HCT116 (cell line): ENCODE data around the gene GABRP. TPM values are rescaled to one million over a fixed set of nuclear protein-coding genes. Genes with fewer than 3 reads are reported as not detected.

ENCODE experiments used
- ATAC-seq: fragments of 200-7000 bp; cut with Tn5 transposase; 2 replicates; pipeline ENCODE4 v1.9.1; 2020; ENCODE audit warnings: mild to moderate bottlenecking, moderate library complexity
- BruUV-seq: library from RNA; stranded (reverse); fragments of 400-500 nt; replicated peaks from 2 replicates; lab custom pipeline; 2021; lab: Mats Ljungman, UMichigan
- CTCF ChIA-PET: fragments of 300-600 bp; sonication (Branson Sonifier 250); formaldehyde crosslinking; loops from one replicate; lab custom pipeline; 2021; ENCODE audit warnings: antibody characterized with exemption; lab: Charles Lee
- POLR2A ChIA-PET: fragments of 300-600, 350-600 bp; sonication (Branson Sonifier 250); formaldehyde crosslinking; loops from one replicate; lab custom pipeline; 2021; ENCODE audit warnings: antibody characterized with exemption; lab: Charles Lee
- RAD21 ChIA-PET, 2 experiments: fragments of 300-600 bp; sonication (Branson Sonifier 250); formaldehyde crosslinking; loops; one replicate each; lab custom pipeline; 2023; ENCODE audit warnings: low total read pairs in 2 of 2; ENCODE audit not compliant: uncharacterized antibody in 2 of 2, unreplicated experiment in 2 of 2, low non-redundant PET in 1 of 2; lab: Charles Lee
- DNase-seq: peaks from one replicate; pipeline ENCODE4 v3.0.0-alpha.2; 2010; ENCODE audit warnings: low read depth, low spot score
- H2AFZ ChIP-seq: fragments of 200-600 bp; shearing (Covaris generic), sonication (generic); 2 replicates; pipeline ENCODE4 v1.6.1; 2017; ENCODE audit warnings: low read depth, mixed run types, mixed read lengths, antibody characterized with exemption, low read length; ENCODE audit not compliant: poor library complexity, severe bottlenecking
- H3K27ac ChIP-seq: 2 replicates; pipeline ENCODE4 v1.5.1; 2012; ENCODE audit warnings: low read depth, low read length
- H3K27me3 ChIP-seq: fragments of 200-600 bp; sonication (generic); 2 replicates; pipeline ENCODE4 v1.6.1; 2016; ENCODE audit warnings: mixed run types, low read length, mixed read lengths; ENCODE audit not compliant: insufficient read depth
- H3K36me3 ChIP-seq, 2 experiments: fragments of 200-500 bp in 1 of 2; fragments of 200-600 bp in 1 of 2; sonication (Bioruptor generic) in 1 of 2; sonication (generic) in 1 of 2; 2 replicates each; pipeline versions ENCODE4 v1.5.1 to v1.6.1; 2014 to 2016; ENCODE audit warnings: low read length in 2 of 2, inconsistent platforms in 1 of 2, mixed read lengths in 1 of 2, mixed run types in 1 of 2; ENCODE audit not compliant: insufficient read depth in 2 of 2, control insufficient read depth in 1 of 2
- H3K4me1 ChIP-seq, 2 experiments: fragments of 200-600 bp in 1 of 2; sonication (generic) in 1 of 2; 2 replicates each; pipeline versions ENCODE4 v1.5.1 to v1.6.1; 2012 to 2017; ENCODE audit warnings: low read length in 2 of 2, inconsistent platforms in 1 of 2, mild to moderate bottlenecking in 1 of 2, mixed read lengths in 1 of 2, mixed run types in 1 of 2, moderate library complexity in 1 of 2; ENCODE audit not compliant: insufficient read depth in 2 of 2, control insufficient read depth in 1 of 2
- H3K4me2 ChIP-seq: fragments of 200-600 bp; sonication (generic); 2 replicates; pipeline ENCODE4 v1.6.1; 2017; ENCODE audit warnings: mixed run types, low read length, mixed read lengths
- H3K4me3 ChIP-seq, 2 experiments: fragments of 200-600 bp in 1 of 2; sonication (generic) in 1 of 2; replicated peaks in 1 of 2; 2 replicates each; pipeline ENCODE4 v1.5.1; 2011 to 2016; ENCODE audit warnings: low read length in 2 of 2, control low read depth in 1 of 2, low read depth in 1 of 2, mild to moderate bottlenecking in 1 of 2, mixed read lengths in 1 of 2, mixed run types in 1 of 2
- H3K79me2 ChIP-seq: fragments of 200-600 bp; sonication (generic); 2 replicates; pipeline ENCODE4 v1.6.1; 2017; ENCODE audit warnings: mild to moderate bottlenecking, mixed run types, low read length, moderate library complexity, mixed read lengths; ENCODE audit not compliant: insufficient read depth
- H3K9ac ChIP-seq: fragments of 200-600 bp; sonication (generic); 2 replicates; pipeline ENCODE4 v1.6.1; 2016; ENCODE audit warnings: low read length, mixed read lengths
- H3K9me2 ChIP-seq: fragments of 200-600 bp; sonication (generic), shearing (Covaris generic); 2 replicates; pipeline ENCODE4 v1.6.1; 2017; ENCODE audit warnings: mixed run types, mild to moderate bottlenecking, moderate library complexity; ENCODE audit not compliant: insufficient read depth
- H3K9me3 ChIP-seq, 2 experiments: fragments of 200-500 bp in 1 of 2; fragments of 200-600 bp in 1 of 2; sonication (Bioruptor generic) in 1 of 2; sonication (generic) in 1 of 2; 2 replicates each; pipeline ENCODE4 v1.6.1; 2014 to 2017; ENCODE audit warnings: low read length in 2 of 2, mixed read lengths in 2 of 2, inconsistent platforms in 1 of 2, low read depth in 1 of 2, mild to moderate bottlenecking in 1 of 2, mixed run types in 1 of 2, moderate library complexity in 1 of 2; ENCODE audit not compliant: control insufficient read depth in 1 of 2, insufficient read depth in 1 of 2
- H4K20me1 ChIP-seq: fragments of 200-600 bp; sonication (generic), shearing (Covaris generic); 2 replicates; pipeline ENCODE4 v1.6.1; 2017; ENCODE audit warnings: mixed run types, mild to moderate bottlenecking, moderate library complexity; ENCODE audit not compliant: insufficient read depth
- ATF3 ChIP-seq: IDR thresholded peaks from 2 replicates; pipeline ENCODE4 v1.6.1; 2012
- CTCF ChIP-seq, 3 experiments: fragments of 200-600 bp in 1 of 3; sonication (generic) in 1 of 3; IDR thresholded peaks in 2 of 3; conservative IDR thresholded peaks in 1 of 3; 2 replicates each; pipeline ENCODE4 v1.5.1; 2012 to 2017; ENCODE audit warnings: low read depth in 2 of 3, low read length in 2 of 3, antibody characterized with exemption in 1 of 3, borderline replicate concordance in 1 of 3, control low read depth in 1 of 3, mild to moderate bottlenecking in 1 of 3, mixed read lengths in 1 of 3, mixed run types in 1 of 3, moderate library complexity in 1 of 3; ENCODE audit not compliant: insufficient read depth in 1 of 3
- ELF1 ChIP-seq: IDR thresholded peaks from 2 replicates; pipeline ENCODE4 v1.6.1; 2012; ENCODE audit warnings: low read depth, borderline replicate concordance
- EZH2 ChIP-seq: fragments of 200-600 bp; sonication (generic); IDR thresholded peaks from 2 replicates; pipeline ENCODE4 v1.6.1; 2017; ENCODE audit warnings: antibody characterized with exemption, mixed run types
- EZH2phosphoT487 ChIP-seq: fragments of 200-600 bp; IDR thresholded peaks from 2 replicates; pipeline ENCODE4 v1.6.1; 2018; ENCODE audit warnings: antibody characterized with exemption, borderline replicate concordance
- FOSL1 ChIP-seq: IDR thresholded peaks from 2 replicates; pipeline ENCODE4 v1.6.1; 2012; ENCODE audit warnings: low read depth
- JUND ChIP-seq: IDR thresholded peaks from 2 replicates; pipeline ENCODE4 v1.6.1; 2012
- MAX ChIP-seq: IDR thresholded peaks from 2 replicates; pipeline ENCODE4 v1.6.1; 2012
- POLR2A ChIP-seq: IDR thresholded peaks from 2 replicates; pipeline ENCODE4 v1.7.0; 2011; ENCODE audit warnings: borderline replicate concordance; ENCODE audit not compliant: insufficient read depth, insufficient read length; ENCODE audit errors: extremely low read depth
- SIN3A ChIP-seq: IDR thresholded peaks from 2 replicates; pipeline ENCODE4 v1.6.1; 2012; ENCODE audit warnings: low read depth
- SRF ChIP-seq: IDR thresholded peaks from 2 replicates; pipeline ENCODE4 v1.6.1; 2012; ENCODE audit warnings: low read depth
- ZBTB33 ChIP-seq: IDR thresholded peaks from 2 replicates; pipeline ENCODE4 v1.6.1; 2011; ENCODE audit warnings: mild to moderate bottlenecking, low read length, moderate library complexity; ENCODE audit not compliant: insufficient replicate concordance; ENCODE audit errors: extremely low read depth
- intact Hi-C: fragments of 100-400 bp; cut with micrococcal nuclease; formaldehyde crosslinking; loops from 2 replicates; pipeline ENCODE4 v1.10.0; 2022
- total RNA-seq: library from RNA; stranded (reverse); gene quantifications from one replicate; pipeline ENCODE4 v1.2.1, GENCODE V29; 2021; ENCODE audit not compliant: unreplicated experiment

GABRP gene
- total RNA-seq, 1 experiment from 2014 or later = not detected

- intact Hi-C loops = no loop called here
- H3K4me1 ChIP-seq = no peaks in the 10 kb centered on the region
- TF ChIP-seq FOSL1 = no peak
- TF ChIP-seq, all 23 proteins: peak for 0
- RAD21 ChIA-PET = no interaction called here
- POLR2A ChIA-PET = no interaction called here
- ATAC-seq (no peak), DNase-seq (no peak)
- H3K36me3 ChIP-seq = no peaks in the 10 kb centered on the region
- H3K9ac ChIP-seq = no peak overlapping the region
- H3K9me3 ChIP-seq = no peaks in the 10 kb centered on the region
- no peak overlapping the region for H2AFZ ChIP-seq
- no TSS peak for BruUV-seq
- no peak overlapping the region for H3K4me2 ChIP-seq
- no peak overlapping the region for H3K27ac ChIP-seq
- H3K9me2 ChIP-seq = no peaks in the 10 kb centered on the region
- CTCF ChIA-PET = no interaction called here
- H3K4me3 ChIP-seq = no peak overlapping the region
- no peaks in the 10 kb centered on the region for H3K27me3 ChIP-seq
- H3K79me2 ChIP-seq = no peaks in the 10 kb centered on the region
- no peaks in the 10 kb centered on the region for H4K20me1 ChIP-seq
These were observed 64.5 kb downstream of the GABRP start for GRCh38 chr5:170848033-170848432.

GRCh38 chr5:170849374-170849773 lies 65.8 kb downstream of the GABRP start:
- TF ChIP-seq SIN3A (no peak), EZH2phosphoT487 (no peak), JUND (no peak), SRF (no peak), FOSL1 (no peak), POLR2A (no peak), ZBTB33 (no peak), ATF3 (no peak), ELF1 (no peak), EZH2 (no peak), CTCF (IDR thresholded peaks at IDR 0.05 in 2 of 3, conservative IDR thresholded peaks at IDR 0.05 in 1 of 3; ENCODE audit: borderline replicate concordance in 1 of 3, insufficient read depth in 1 of 3, low read depth in 2 of 3, low read length in 2 of 3) (no peak), MAX (no peak)
- H3K9ac ChIP-seq = no peak overlapping the region
- POLR2A ChIA-PET = no interaction called here
- H3K4me1 ChIP-seq = no peaks in the 10 kb centered on the region
- intact Hi-C loops = no loop called here
- no peak overlapping the region for H3K4me2 ChIP-seq
- ATAC-seq = peak; percentile 73
- no peaks in the 10 kb centered on the region for H3K9me2 ChIP-seq
- no peaks in the 10 kb centered on the region for H3K27me3 ChIP-seq
- H2AFZ ChIP-seq = no peak overlapping the region
- no TSS peak for BruUV-seq
- H3K79me2 ChIP-seq = no peaks in the 10 kb centered on the region
- CTCF ChIA-PET = no interaction called here
- H4K20me1 ChIP-seq = no peaks in the 10 kb centered on the region
- DNase-seq = no peak
- RAD21 ChIA-PET = no interaction called here
- no peaks in the 10 kb centered on the region for H3K9me3 ChIP-seq
- no peak overlapping the region for H3K4me3 ChIP-seq
- no peaks in the 10 kb centered on the region for H3K36me3 ChIP-seq
- no peak overlapping the region for H3K27ac ChIP-seq
